Activated naive CD8-positive, alpha-beta T cell treated with anti-CD3 and anti-CD28 coated beads, Interleukin-2, amount 10 ng/mL, durations not matched to agents 7 days and 5 days (primary cell): ENCODE measurements around the gene ANTXR1. TPM values are rescaled to one million over a fixed set of nuclear protein-coding genes. Genes with fewer than 3 reads are reported as not detected.

Experiments
- ATAC-seq: fragments of 150-1000 bp; cut with Tn5 transposase; one replicate; pipeline ENCODE4 v1.10.0; 2021; ENCODE audit warnings: low read depth, moderate library complexity
- POLR2A ChIA-PET: fragments of 350-600 bp; sonication (Branson Sonifier 250); formaldehyde crosslinking; loops from one replicate; lab custom pipeline; 2021; ENCODE audit warnings: antibody characterized with exemption; lab: Charles Lee
- DNase-seq: peaks from one replicate; pipeline ENCODE4 v3.0.0; 2021
- H3K27ac Mint-ChIP-seq: one replicate; pipeline ENCODE4 v1.8.0; 2022; ENCODE audit warnings: mild to moderate bottlenecking, mixed read lengths
- H3K27me3 Mint-ChIP-seq: one replicate; pipeline ENCODE4 v1.8.0; 2022; ENCODE audit warnings: mild to moderate bottlenecking, moderate library complexity, mixed read lengths
- H3K36me3 Mint-ChIP-seq: one replicate; pipeline ENCODE4 v1.8.0; 2021; ENCODE audit warnings: mild to moderate bottlenecking, mixed read lengths
- H3K4me1 Mint-ChIP-seq: one replicate; pipeline ENCODE4 v1.8.0; 2021; ENCODE audit warnings: mixed read lengths
- H3K4me3 Mint-ChIP-seq: one replicate; pipeline ENCODE4 v1.8.0; 2022; ENCODE audit warnings: mild to moderate bottlenecking, moderate library complexity, mixed read lengths
- H3K9me3 Mint-ChIP-seq: one replicate; pipeline ENCODE4 v1.8.0; 2021; ENCODE audit warnings: mixed read lengths
- microRNA-seq: library from miRNA; unstranded; fragments of <30 nt; microRNA quantifications from one replicate; pipeline ENCODE4 v1.2.0, GENCODE V29; 2022
- total RNA-seq, 2 experiments: library from RNA; stranded (reverse); gene quantifications; one replicate each; pipeline ENCODE4 v1.2.3, GENCODE V29; 2021

The ANTXR1 gene
- total RNA-seq, 2 experiments from 2014 or later, result 0.09 to 0.11 TPM

DNA sequence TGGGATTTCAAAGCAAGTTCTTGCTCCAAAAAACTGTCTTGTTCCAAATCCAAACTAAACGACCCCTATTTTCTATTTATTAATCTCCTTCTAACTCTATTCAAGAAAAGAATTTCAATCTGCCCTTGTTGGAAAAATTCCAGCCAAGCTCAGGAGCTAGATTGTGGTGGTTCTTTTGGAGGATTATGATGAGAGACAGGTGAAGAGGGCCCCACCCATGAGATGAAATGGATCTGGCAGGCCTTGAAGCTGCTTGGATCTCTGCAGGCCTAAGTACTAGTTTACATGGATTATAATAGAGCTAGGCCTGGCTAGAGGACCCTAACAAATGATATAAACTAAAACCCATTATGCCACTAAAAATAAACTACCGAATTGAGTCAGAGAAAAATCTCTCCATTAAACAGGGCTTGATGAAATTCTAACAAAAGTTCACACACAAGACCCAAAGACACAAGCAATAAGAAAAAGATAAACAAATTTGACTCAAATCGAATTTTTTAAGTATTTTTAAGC lies 272.5 kb downstream of the ANTXR1 start:
- ATAC-seq, result no peak
- Mint-ChIP-seq H3K9me3 (no peaks in the 10 kb centered on the region), H3K36me3 (no peaks in the 10 kb centered on the region), H3K4me1 (no peaks in the 10 kb centered on the region), H3K27ac (no peak overlapping the region), H3K4me3 (no peak overlapping the region), H3K27me3 (peaks cover 16% of the 10 kb centered on the region)
- POLR2A ChIA-PET, result interaction anchor here (0.6 kb wide), 1 partner anchor 687 kb away, joined by 4 read pairs; no protein-coding TSS in a partner anchor
- no peak for DNase-seq

DNA sequence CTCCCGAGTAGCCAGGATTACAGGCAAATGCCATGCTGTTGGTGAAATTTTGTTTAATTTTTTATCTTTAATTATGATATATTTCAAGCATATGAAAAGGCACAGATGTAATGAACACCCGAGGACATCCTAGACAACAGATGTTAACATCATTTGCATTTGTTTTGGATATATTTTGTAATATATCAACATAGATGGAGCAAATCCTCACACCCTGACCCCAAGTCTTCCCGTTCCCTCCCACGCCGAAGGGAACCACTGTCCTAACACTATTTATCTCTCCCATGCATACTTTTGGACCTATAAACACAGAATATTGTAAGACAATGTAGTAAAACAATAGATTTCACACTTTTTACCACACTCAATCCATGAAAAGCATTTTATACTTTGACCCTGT lies 274.6 kb downstream of the ANTXR1 start:
- no peaks in the 10 kb centered on the region for H3K36me3 Mint-ChIP-seq
- ATAC-seq (no peak), DNase-seq (no peak)
- no peak overlapping the region for H3K27ac Mint-ChIP-seq
- no peaks in the 10 kb centered on the region for H3K4me1 Mint-ChIP-seq
- no peaks in the 10 kb centered on the region for H3K9me3 Mint-ChIP-seq
- peaks cover 17% of the 10 kb centered on the region for H3K27me3 Mint-ChIP-seq
- no peak overlapping the region for H3K4me3 Mint-ChIP-seq
- POLR2A ChIA-PET, result no interaction called here

DNA sequence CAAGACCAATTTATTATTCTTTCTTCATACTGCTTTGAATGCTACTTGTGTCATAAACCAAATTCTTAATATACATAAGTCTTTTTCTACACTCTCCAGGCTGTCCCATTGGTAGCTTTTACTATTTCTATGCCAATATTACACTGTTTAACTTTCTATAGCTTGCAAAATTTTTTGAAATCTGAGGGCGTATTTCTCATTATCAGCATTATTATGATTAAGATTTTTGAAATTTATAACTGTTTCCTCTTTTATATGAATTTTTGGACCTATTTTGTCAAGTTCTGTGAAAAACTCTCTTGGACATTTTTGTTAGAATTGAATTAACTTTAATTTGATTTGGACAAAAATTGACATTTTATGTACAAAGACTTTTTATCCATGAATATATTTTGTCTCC lies 275.4 kb downstream of the ANTXR1 start:
- ATAC-seq (no peak), DNase-seq (no peak)
- no peak overlapping the region for H3K27ac Mint-ChIP-seq
- peaks cover 12% of the 10 kb centered on the region for H3K27me3 Mint-ChIP-seq
- H3K36me3 Mint-ChIP-seq, result no peaks in the 10 kb centered on the region
- H3K4me1 Mint-ChIP-seq, result no peaks in the 10 kb centered on the region
- no peaks in the 10 kb centered on the region for H3K9me3 Mint-ChIP-seq
- POLR2A ChIA-PET, result no interaction called here
- H3K4me3 Mint-ChIP-seq, result no peak overlapping the region

DNA sequence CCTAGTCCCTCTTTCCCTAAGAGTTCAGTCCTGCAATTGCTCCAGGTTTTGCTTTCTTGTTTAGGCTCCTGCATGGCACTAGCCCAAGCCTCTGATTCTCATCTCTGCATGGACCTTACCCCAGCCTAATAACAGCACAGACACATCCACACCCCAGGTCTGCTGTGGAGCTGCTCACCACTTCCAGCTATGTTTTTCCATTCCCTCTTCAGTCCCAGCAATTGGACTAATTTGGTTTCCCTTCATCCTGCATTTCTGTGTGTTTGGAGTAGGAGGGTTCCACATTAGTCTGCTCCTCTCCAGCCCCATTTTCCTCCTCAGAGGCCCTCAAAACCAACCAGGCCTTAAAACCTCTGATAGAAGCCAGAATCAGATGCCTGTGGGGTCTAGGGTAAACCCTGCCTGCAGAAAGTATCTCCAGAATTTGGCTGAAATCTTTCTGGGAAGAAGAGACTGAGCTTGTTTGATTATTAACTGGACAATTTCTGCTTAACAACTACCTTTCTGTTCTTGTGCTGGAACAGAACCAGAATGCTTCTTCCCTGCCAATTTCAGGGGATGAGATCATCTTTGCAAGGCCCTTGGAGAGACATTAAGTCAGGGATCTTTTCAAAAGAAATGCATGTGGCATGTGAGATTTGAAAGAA lies 278.1 kb downstream of the ANTXR1 start:
- H3K27me3 Mint-ChIP-seq, result peaks cover 14% of the 10 kb centered on the region
- H3K27ac Mint-ChIP-seq, result no peak overlapping the region
- no peaks in the 10 kb centered on the region for H3K36me3 Mint-ChIP-seq
- ATAC-seq (no peak), DNase-seq (no peak)
- POLR2A ChIA-PET, result no interaction called here
- H3K4me3 Mint-ChIP-seq, result no peak overlapping the region
- no peaks in the 10 kb centered on the region for H3K4me1 Mint-ChIP-seq
- H3K9me3 Mint-ChIP-seq, result no peaks in the 10 kb centered on the region

DNA sequence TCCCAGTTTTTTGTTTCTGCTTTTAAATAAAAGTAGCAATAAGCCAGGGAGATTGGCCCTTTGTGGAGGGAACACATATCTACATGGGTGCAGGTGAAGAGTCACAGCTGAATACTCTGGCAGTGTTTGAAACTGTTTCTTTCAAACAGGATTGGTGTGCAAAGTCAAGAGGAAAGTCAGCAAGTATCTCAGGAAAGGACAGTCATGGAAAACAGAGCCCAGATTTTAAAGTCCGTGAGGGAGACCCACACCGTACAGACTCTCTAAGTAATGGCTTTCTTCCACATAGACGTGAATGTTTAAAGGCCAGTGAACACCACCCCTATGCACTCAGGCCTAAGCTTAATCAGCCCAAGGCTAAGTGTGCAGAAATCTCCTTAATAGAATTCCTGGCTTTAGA lies 278.7 kb downstream of the ANTXR1 start:
- H3K27me3 Mint-ChIP-seq, result peaks cover 17% of the 10 kb centered on the region
- H3K9me3 Mint-ChIP-seq, result no peaks in the 10 kb centered on the region
- no peak overlapping the region for H3K4me3 Mint-ChIP-seq
- H3K4me1 Mint-ChIP-seq, result no peaks in the 10 kb centered on the region
- H3K36me3 Mint-ChIP-seq, result no peaks in the 10 kb centered on the region
- no peak for DNase-seq
- no peak overlapping the region for H3K27ac Mint-ChIP-seq
- POLR2A ChIA-PET, result no interaction called here
- ATAC-seq, result no peak

DNA sequence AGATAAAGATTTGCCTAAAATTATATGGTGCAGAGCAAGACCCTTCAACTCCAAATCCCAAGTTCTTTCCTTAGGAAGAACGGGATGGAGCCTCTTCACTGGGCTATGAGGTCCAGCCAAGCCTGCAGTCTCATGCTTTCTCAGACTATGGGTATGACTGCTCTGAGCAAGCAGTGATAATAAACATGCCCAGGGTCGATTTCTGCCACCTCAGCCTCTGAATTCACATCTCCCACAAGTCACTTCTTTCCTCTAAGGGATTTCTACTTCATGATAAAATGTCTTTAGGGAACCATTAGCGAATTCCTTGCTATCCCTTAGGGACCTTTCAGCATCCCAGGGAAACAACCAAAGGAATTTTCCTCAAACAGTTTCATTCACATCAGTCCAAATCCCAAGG lies 279.3 kb downstream of the ANTXR1 start:
- Mint-ChIP-seq H3K36me3 (no peaks in the 10 kb centered on the region), H3K4me1 (no peaks in the 10 kb centered on the region), H3K27ac (no peak overlapping the region), H3K9me3 (no peaks in the 10 kb centered on the region), H3K27me3 (peaks cover 17% of the 10 kb centered on the region), H3K4me3 (no peak overlapping the region)
- DNase-seq (no peak), ATAC-seq (no peak)
- POLR2A ChIA-PET, result no interaction called here

DNA sequence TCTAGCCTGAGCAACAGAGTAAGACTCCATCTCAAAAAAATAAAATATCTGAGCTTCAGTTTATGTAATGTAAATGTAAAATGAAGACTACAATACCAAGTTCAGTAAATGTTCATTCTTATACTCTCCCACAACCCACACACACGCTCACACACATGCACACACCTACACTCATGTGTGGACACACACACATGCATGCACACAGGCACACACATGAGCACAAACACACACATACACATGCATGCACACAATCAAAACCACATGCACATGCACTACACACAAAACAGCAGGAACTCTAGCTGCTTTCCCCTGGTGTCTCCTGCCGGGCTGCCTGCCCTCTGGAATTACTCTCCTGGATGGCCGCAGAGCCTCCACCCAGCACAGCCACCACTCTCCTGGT lies 283.4 kb downstream of the ANTXR1 start:
- Mint-ChIP-seq H3K36me3 (no peaks in the 10 kb centered on the region), H3K27ac (no peak overlapping the region), H3K9me3 (no peaks in the 10 kb centered on the region), H3K4me3 (no peak overlapping the region), H3K27me3 (peaks cover 9% of the 10 kb centered on the region), H3K4me1 (no peaks in the 10 kb centered on the region)
- ATAC-seq, result no peak
- no peak for DNase-seq
- POLR2A ChIA-PET, result no interaction called here

DNA sequence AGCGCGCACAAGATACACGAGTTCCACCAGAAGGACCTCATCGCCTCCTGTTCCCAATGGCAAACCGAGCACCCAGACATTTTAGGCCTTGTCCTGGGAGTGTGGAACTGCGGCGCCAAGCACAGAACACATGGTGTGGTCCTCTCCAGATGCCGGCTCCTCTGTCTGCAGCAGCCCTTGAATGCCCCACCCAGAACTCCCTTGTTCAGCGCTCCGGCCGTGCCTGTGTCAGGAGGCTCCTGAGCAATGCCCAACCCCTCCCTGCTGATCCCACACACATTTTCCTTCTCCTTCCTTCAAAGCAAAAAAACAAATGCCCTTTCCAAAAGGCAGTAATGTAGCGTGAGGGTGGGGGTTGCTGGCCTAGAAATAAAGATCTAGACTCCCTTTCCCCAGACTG lies 284.2 kb downstream of the ANTXR1 start:
- Mint-ChIP-seq H3K4me3 (no peak overlapping the region), H3K27ac (no peak overlapping the region), H3K36me3 (no peaks in the 10 kb centered on the region), H3K4me1 (no peaks in the 10 kb centered on the region), H3K9me3 (no peaks in the 10 kb centered on the region), H3K27me3 (peaks cover 16% of the 10 kb centered on the region)
- DNase-seq (no peak), ATAC-seq (no peak)
- POLR2A ChIA-PET, result no interaction called here

DNA sequence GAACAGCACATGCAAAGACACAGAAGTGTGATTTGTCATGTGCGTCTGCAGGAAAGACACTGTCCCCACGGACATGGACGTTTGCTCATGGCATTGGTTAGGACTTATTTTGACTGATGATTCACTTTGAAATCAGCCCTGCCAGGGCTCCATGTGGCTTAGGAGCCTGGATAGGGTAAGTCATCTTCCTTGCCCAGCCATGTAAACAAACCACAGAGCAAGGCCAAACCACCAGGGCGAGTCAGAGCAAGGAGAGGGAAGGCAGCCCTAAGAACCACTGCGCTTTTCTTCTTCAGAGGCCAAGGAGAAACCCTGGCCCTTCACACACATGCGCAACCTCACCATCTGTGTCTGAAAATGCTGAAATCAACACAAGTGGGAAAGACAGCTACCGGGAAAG lies 285.3 kb downstream of the ANTXR1 start:
- H3K4me1 Mint-ChIP-seq, result no peaks in the 10 kb centered on the region
- no peak overlapping the region for H3K4me3 Mint-ChIP-seq

DNA sequence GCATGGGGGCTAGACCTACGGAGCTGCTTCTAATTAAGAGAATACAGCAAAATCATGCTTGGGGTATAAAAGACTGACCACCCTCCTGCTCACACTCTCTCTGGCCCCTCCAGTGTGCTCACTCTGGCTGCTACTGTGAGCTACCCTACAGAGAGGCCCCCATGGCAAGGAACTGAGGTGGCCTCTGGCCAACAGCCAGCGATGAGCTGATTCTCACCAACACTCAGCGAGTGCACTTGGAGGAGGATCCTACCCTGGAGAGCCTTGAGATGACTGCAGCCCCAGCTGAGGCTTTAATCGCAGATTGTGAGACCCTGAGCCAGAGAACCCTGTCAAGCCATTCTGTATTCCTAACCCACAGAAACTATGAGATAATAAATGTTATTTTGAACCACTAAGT lies 285.9 kb downstream of the ANTXR1 start:
- ATAC-seq (no peak), DNase-seq (no peak)
- POLR2A ChIA-PET, result no interaction called here
- Mint-ChIP-seq H3K4me3 (no peak overlapping the region), H3K36me3 (no peaks in the 10 kb centered on the region), H3K27me3 (peaks cover 22% of the 10 kb centered on the region), H3K4me1 (no peaks in the 10 kb centered on the region), H3K9me3 (no peaks in the 10 kb centered on the region), H3K27ac (no peak overlapping the region)

More for the DNA sequence above, 285.3 kb downstream of the ANTXR1 start:
- DNase-seq, result no peak
- POLR2A ChIA-PET, result no interaction called here
- Mint-ChIP-seq H3K27me3 (peaks cover 17% of the 10 kb centered on the region), H3K36me3 (no peaks in the 10 kb centered on the region), H3K27ac (no peak overlapping the region), H3K9me3 (no peaks in the 10 kb centered on the region)
- no peak for ATAC-seq

Small RNAs within 50 kb of the gene (microRNA-seq; reads per million reads assigned to microRNA genes)
- gene MIR3126, result not detected

Other genes with a start within 250 kb of the ANTXR1 start
- not detected for gene BMP10, start 141.8 kb upstream of the ANTXR1 start, total RNA-seq
- not detected for gene GKN2, start 60.3 kb upstream of the ANTXR1 start, total RNA-seq
- gene GKN1, start 38.5 kb upstream of the ANTXR1 start, total RNA-seq, result not detected